ENCODE data around the gene CETP.

The CETP gene

DNA sequence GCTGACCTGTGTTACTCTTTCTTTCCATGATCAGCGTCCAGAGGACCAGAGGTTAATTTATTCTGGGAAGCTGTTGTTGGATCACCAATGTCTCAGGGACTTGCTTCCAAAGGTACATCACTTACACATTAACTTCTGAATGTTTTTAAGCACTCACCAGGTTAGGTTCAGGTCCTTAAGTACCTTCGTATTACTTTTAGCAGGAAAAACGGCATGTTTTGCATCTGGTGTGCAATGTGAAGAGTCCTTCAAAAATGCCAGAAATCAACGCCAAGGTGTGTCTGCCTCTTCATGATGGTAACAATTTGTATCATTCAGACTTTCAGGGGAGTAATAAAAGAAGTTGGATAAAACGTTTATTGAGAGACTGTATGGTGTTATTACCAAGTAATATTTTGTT lies 26.5 kb upstream of the CETP start:
- DNase-seq: no peak

DNA sequence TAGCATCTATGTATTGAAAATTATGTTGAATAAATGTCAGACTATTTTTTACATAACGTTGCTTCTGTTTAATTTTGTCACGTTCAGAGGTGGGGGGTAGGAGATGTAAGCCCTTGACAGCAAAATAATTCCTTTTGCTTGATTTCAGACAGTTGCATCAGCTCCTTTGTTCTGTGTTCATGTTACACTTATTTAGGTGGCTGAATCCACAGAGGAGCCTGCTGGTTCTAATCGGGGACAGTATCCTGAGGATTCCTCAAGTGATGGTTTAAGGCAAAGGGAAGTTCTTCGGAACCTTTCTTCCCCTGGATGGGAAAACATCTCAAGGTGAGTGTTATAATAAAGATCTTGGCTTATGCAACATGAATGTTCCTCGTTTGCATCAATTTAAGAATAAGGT lies 25.3 kb upstream of the CETP start:
- no peak for DNase-seq

DNA sequence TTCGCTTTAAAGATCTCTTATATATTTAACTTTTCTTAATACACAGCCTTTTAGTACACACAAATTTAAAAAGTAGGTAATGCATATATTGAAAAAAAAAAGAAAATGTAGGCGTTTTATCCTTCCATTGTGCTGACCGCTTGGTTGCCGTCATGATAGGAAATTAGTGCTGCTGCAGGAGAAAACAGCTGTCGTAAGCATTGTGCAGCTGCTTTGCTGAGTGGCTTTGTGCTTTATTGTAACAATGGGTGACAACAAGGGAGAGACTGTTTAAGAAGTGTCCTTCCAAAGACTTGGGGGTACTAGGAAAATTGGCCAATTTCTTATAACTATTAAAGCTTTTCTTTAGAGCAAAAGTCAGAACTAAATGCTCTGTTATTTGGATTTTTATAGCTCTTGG lies 24.8 kb upstream of the CETP start:
- DNase-seq: no peak

DNA sequence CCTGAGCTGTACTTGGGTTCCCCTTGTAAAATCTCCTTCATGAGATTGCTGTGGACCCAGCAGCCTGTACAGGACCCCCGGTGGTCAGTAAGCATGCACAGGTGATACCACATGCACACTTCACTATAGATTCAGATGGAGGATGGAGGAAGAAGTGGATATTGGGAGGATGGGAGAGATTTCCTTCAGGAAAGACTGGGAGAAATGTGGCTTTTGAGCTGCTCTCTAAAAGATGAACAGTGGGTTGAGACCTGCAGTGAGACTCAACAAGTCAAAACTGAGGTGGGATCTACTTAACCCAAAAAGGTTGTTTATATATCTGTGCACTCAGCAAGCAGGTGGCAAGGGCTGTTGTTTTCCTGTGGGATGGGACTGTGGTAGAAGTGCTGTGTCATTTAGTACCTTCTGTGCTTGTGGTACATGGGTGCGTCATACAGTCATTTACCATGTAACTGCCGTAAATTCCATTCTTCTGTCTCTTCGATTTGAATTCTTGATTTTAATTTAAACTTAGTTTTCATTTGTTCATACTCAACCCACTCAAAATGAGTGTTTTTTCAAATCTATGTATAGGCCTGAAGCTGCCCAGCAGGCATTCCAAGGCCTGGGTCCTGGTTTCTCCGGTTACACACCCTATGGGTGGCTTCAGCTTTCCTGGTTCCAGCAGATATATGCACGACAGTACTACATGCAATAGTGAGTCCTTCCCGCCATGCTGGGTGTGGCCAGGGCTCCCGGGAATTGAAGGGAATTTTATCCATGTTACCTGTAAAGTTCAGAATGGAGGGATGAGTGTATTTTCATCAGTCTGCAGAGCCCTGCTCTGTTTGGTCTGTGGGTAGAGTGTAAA lies 22.9 kb upstream of the CETP start:
- DNase-seq: no peak

DNA sequence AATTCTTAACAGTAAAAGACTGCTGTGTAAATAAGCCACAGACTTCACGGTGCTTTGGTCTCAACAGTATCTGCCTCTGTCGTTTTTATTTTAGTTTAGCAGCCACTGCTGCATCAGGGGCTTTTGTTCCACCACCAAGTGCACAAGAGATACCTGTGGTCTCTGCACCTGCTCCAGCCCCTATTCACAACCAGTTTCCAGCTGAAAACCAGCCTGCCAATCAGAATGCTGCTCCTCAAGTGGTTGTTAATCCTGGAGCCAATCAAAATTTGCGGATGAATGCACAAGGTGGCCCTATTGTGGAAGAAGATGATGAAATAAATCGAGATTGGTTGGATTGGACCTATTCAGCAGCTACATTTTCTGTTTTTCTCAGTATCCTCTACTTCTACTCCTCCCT lies 21.9 kb upstream of the CETP start:
- no peak for DNase-seq

DNA sequence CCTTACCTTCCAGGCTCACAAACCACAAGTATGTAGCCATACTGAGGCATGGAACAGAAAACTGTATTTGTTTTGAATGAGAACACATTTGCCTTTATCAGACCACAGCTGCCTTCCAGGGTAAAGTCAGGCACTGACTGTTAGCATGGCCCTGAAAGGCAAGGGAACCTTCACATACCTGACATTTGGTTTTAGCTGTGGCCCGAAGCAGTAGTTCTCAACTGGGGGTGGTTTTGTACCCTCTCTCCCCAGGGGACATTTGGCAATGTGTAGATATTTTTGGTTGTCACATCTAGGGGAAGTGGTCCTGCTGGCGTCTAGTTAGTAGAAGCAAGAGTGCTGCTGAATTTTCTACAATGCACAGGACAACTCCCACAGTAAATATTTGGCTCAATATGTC lies 20.7 kb upstream of the CETP start:
- DNase-seq: no peak

DNA sequence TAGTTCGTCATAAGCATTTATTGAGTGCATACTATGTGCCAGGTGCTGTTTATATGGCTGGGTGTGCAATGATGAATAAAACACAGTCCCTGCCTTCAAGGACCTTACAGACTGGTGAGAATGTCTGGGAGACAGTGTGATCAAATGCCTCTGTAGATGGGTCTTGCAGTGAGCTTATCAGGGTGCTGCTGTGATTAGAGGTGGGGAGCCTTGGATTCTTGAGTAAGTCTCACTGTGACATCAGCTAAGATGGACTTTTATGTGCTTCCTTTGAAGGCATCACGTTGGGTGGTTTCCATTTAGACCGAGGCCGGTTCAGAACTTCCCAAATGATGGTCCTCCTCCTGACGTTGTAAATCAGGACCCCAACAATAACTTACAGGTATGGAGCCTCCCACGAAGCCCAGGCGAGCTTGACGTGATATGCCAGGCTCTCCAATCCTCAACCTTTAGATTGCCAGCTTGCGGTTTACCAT lies 19.9 kb upstream of the CETP start:
- no peak for DNase-seq

DNA sequence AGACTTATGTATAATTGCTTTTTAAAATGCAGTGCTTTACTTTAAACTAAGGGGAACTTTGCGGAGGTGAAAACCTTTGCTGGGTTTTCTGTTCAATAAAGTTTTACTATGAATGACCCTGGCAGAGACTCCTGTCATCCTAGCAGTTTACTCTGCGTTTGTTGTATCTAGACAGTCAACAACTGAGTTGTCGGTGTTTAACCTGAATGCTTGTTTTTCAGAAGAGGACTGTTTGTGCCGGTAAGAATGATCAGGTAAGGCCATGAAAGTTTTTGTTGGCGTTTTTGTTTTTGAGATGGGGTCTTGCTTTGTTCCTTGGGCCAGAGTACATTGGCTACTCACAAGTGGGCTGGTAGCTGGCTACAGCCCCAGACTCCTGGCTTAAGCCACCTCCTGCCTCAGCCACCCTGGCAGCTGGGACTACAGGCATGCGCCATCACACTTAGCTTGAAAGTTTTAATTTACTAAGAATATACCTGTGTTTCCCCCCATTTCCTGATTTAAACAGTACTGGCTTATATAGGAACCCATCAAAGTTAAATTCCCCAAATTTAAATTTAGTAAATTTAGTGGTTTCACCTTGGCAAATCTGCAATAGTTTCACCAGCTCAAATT lies 17.9 kb upstream of the CETP start:
- DNase-seq: no peak

DNA sequence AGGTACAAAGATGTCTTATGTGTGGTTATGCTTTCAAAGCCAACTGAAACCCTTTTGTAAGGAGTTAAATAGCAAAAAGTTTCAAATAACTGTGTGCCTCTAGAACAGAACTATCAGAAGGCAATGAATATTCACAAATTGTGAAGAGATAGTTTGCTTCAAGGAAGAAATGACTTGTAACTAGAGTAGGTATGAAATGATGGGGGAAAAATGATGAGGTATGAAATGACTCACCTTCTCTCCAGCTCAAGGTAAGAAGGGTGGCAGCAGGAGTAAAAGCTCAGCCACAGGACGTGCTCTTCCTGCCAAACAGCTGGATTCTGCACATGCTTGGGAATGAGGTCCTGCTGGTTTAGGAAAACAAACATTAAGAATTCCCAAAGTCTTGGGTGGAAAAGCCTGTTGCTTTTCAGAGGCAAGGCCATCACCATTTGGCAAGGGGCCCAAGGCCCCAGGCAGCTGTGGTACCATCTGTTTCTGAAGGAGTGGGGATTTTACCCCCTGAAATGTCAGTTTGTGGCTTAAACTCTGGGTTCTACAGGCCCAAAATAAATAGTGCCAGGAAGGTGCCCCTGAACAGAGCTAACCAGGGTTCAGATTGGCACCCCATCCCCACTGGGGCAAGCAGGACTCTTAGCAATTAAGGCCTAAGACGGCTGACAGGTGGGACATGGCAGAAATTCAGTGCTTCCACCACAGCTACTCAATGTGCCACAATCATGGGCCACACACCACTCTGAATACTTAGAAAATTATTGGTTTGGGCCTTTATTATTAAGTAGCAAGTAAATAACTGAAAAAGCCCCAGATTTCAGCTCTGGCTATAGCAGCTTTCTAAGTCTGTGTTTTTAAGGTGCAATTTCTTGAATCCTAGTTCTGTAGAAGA lies 16.6 kb upstream of the CETP start:
- no peak for DNase-seq

DNA sequence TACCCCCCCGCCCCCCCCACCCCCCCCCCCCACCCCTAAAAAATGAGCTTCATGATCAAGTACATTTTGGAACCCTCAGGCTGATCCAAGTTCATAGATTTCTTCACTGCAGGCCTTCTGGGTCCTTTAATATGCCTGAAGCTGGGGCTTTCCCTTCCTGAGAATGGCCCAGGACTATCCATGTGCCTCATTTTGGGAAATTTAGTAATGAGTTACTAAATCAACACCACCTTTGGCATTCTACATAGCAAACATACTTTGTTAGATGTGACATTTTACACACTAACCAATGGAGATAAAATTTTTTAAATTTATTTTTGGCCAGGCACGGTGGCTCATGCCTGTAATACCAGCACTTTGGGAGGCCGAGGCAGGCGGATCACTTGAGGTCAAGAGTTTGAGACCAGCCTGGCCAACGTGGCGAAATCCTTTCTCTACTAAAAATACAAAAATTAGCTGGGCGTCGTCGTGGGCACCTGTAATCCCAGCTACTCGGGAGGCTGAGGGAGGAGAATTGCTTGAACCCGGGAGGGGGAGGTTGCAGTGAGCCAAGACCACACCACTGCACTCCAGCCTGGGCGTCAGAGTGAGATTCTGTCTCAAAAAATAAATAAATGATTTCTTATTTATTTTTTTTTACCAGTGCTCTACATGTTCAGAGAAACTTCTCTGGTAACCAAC lies 15.8 kb upstream of the CETP start:
- DNase-seq: no peak

DNA sequence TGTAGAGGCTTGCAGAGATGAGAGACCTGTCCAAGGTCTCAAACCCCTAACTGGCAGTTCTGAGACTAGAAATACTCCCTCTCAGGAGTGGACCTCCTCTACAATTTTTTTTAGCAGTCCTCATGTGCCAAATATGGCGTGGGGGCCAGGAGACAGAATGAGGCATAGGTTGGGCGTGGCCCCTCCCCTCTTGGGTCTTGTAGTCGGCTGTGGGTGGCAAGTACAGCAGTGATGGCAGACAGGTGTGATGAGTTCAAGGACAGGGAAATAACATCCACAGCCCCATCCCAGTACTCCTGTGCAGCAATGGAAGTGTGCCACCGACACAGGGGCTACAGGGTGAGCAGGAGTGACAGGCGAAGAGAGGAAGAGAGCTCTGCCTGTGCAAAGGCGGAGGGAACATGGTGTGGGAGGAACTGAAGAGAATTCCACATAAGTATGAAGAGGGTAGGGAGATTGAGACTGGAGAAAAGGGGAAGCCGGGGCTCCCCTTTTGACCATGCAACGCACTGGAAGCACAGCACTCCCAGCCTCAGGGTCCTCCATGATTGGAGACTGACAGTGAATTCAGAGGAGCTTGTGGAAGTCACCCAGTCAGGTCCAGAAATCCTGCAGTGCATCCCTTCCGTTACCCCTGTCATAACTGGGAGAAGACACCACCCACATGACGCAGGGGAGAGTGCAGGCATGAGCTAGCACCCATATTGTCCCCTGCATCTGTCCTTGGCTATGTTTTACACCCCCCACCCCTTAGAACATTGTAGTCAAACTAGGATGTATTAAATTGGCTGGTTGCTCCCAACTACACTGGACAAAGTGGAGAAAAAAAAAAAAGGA lies 14.8 kb upstream of the CETP start:
- DNase-seq: no peak

DNA sequence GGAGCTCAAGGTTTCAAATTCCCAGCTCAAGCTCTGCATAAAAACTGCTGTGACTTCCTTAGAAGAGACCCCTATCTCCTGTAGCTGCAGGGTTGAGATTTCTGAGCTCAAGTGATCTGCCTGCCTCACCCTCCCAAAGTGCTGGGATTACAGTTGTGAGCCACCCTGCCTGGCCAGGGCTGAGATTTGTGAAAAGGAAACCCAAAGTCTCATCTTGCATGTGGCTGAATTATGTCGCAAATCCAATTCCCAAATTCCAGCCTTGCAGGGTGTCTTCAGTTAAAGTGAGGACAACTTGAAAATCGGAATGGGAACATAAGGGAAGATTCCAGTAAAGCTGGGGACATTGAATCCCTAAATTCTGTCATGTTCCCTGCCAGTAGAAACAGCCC lies 14.2 kb upstream of the CETP start:
- DNase-seq: no peak

DNA sequence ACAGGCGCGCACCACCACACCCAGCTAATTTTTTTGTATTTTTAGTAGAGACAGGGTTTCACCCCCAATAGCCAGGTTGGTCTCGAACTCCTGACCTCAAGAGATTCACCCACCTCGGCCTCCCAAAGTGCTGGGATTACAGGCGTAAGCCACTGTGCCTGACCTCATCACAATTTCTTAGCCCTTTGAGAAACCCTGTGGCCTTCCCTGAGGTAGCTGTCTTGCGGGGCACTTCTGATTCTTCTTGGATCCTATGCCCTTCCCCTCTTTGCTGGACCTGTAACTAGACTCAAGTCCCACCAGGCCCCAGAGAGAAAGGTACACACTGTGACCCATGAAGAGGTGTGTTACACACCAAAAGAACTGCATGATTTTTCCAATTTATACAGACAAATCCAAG lies 13.5 kb upstream of the CETP start:
- DNase-seq: no peak

DNA sequence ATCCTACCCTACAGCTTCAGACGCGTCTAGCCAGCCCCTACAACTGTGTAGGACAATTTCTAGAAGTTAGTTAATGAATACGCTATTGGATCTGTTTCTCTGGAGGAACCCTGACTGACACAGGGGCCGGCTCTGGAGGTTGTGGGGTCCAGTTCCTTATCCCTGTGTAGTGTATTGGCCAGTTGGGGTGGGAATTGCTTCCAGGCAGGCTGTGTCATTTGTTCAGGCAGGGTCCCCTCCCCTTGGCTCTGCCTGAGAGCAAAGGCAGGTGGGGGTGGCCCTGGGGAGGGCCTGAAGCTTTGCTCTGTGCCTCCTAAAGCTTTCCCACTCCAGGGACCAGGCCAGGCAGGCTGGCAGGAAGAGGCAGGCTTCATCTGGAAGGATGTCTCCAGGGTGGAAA lies 11.7 kb upstream of the CETP start:
- no peak for DNase-seq

DNA sequence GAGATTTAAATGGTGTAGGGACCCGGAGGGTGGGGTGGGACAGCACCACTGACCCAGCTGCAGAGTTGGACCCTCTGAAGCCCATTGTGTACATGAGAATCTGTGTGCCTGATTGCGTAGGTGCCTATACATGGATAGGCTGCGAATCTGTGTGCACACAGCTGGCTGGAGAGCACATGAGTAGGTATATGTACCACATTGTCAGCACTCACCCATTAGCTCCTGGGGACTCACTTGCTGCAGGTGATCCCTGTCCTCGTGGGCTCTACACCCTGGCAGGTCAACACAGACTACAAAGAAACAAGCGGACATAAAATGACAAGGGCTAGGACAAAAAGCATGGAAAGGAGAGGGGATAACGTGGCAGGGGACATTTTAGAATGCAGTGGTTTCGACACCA lies 11.3 kb upstream of the CETP start:
- no peak for DNase-seq

DNA sequence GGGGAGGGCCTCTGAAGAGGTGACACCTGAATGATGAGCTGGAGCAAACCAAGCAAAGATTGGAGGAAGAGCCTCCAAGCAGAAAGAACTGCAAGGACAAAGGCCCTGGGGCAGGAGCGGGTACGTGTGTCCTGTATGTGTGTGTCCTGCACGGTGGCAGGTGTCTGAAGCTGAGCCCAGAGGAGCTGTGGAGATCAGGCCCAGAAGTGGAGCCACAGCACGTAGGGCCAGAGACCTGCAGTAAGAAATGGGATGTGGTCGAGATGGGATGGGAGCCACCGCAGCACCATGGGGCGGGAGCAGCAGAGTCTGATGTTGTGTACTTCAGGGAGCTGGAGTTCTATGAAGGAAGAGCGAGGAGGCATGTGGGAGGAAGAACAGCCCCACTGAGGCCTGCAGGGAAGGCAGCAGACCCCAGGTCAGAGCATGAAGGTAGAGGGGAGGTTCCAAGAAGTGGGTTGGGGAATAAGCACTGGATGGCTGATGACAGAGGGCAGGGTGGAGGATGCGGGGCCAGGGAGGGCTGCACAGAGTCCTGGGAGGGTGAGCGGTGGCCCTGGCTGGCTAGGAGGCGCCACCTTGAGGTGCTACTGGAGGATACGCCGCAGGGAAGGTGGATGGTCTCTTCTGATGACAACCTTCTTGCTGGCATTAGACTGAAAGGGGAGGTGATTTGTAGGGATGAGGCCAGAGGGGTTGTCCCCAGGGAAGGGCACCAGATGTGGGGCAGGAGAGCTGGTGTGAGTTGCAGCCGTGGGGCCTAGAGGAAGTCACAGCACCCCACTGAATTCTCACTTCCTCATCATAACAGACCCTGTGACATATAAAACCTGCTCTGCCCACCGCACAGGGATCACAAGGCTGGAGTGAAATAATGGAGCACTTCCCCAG lies 10.6 kb upstream of the CETP start:
- DNase-seq: peak; percentile 44

DNA sequence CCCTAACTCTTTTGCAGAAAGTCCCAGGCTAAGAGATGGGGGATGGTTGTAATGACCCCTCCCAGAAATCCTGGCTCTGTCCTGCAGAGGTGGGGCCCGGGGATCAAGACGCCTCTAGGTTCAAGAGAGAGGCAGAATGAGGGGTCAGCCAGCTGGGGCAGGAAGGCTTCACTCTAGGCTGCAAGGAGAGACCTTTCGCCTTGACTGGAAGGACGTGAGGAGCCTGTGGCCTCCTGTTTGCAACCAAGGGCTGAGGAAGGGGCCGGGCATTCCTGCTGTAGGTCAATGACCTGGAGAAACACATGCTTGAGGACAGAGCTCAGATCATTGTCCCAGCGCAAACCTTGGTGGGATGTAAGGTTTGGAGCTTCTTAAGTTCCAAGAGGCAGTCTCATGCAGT lies 8.7 kb upstream of the CETP start:
- DNase-seq: no peak

DNA sequence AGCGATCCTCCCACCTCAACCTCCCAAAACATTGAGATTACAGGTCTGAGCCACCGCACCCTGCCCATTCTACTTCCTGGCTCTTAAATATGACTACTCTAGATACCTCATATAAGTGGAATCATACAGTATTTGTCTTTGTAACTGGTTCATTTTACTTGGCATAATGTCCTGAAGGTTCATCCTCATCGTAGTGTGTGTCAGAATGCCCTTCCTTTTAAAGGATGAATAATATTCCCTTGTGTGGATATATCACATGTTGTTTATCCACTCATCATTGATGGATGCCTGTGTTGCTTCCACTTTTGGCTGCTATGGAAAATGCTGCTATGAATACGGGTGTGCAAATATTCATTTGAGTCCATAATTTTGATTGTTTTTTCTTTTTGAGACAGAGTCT lies 5.7 kb upstream of the CETP start:
- DNase-seq: no peak

DNA sequence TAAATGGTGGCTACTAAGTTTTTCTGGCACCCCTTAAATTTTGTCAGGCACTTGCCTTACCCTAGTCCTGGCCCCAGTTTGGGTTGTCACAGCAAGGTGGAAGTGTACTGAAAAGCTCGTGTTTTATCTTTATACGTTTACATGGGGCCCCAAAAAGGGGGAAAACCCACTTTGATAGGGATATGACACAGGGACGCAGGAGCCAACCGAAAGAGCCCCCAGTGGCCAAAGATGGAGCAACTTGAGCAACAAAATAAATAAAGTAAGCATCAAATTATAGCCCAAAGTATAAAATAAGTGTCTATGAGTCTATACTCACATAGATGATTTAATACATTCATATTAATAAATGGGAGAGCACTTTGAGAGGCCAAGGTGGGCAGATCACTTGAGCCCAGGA lies 5.0 kb upstream of the CETP start:
- no peak for DNase-seq

DNA sequence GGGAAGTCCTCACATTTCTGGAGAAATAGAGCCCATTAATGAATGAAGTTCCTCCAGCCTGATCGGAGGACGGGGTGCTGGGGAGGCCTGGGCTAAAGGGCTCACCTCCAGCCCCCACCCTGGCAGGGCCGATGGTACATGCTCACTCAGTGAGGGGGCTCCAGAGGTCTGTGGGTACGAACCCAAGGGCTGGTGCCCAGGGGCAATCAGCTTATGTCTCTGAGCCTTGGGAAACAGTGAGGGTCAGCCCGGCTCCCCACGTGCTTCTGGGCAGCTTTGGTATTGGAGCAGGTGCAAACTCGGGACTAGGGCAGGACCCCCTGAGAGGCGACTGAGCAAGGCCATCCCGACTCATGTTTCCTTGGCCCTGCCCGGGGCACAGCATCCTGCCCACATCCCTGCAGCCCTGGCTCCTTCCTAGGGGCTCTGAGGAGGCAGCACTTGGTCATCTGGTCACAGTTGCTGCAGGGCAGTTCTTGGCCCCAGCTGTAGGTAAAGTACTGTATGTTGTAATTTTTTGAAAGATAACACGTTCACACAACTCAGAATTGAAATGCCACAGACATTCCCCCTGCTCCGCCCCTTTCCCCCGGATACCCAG lies 969 bp upstream of the CETP start:
- no peak for DNase-seq

DNA sequence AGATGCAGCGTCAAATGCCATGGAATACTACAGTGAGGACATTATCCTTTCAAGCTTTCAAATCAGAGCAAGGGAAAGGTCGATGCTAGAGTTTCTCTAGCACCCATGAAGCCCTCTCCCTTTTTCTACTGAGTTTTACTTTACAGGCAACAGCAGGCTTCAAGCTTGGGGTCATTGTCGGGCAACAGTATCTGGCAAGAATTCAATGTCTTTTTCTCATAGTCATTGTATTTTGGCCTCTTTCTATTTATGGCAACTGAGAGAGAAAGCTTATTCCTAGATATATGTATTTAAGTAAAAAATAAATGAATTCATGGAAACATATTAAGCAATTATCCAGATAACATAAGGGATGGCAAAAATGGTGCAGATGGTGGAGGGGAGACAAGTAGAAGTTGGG lies 364 bp upstream of the CETP start:
- DNase-seq: no peak
